DOHH2 (cell line): ENCODE measurements around the gene EFHD2.

Source experiments
- EZH2phosphoT487 ChIP-seq: fragments of 200-600 bp; sonication (generic); IDR thresholded peaks from 2 replicates; pipeline ENCODE4 v1.6.1; 2017; ENCODE audit warnings: borderline replicate concordance, mild to moderate bottlenecking, antibody characterized with exemption, low read length, moderate library complexity, mixed read lengths
- TF ChIP-seq, protein P1 (sequence below): fragments of 200-600 bp; sonication (generic); IDR thresholded peaks from one replicate; pipeline ENCODE4 v1.5.1; 2014; ENCODE audit warnings: antibody characterized with exemption, mild to moderate bottlenecking, low read depth, low read length; ENCODE audit not compliant: poor library complexity, severe bottlenecking

DNA sequence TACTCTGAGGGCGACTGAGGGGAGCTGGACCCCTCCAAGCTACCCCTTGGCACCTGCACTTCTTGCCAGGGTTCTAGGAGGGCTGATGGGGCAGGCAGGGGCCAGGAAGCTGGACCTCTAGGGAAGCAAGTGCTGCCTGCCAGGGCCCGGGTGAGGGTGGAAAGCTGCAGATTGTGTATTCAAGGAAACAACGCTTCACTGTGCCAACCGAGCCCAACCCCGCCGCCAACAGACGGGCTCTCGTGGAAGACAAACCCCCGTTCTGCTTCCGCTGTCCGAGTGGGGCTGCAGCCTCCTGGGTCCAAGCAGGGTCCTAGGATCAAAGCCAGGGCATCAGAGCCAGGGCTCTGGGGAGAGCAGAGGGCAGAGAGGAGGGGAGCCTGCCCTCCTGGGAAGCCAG, 3.2 kb downstream of the EFHD2 start:
- TF ChIP-seq, protein P1, sequence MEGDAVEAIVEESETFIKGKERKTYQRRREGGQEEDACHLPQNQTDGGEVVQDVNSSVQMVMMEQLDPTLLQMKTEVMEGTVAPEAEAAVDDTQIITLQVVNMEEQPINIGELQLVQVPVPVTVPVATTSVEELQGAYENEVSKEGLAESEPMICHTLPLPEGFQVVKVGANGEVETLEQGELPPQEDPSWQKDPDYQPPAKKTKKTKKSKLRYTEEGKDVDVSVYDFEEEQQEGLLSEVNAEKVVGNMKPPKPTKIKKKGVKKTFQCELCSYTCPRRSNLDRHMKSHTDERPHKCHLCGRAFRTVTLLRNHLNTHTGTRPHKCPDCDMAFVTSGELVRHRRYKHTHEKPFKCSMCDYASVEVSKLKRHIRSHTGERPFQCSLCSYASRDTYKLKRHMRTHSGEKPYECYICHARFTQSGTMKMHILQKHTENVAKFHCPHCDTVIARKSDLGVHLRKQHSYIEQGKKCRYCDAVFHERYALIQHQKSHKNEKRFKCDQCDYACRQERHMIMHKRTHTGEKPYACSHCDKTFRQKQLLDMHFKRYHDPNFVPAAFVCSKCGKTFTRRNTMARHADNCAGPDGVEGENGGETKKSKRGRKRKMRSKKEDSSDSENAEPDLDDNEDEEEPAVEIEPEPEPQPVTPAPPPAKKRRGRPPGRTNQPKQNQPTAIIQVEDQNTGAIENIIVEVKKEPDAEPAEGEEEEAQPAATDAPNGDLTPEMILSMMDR, result no peak
- no peak for TF ChIP-seq EZH2phosphoT487
